SK-MEL-5 (cell line): Measurements from ENCODE around the gene ZNF579. TPM values are rescaled to one million over a fixed set of nuclear protein-coding genes. Genes with fewer than 3 reads are reported as not detected.
A peak's percentile ranks its signal among the peaks of the same experiment; 100 is the strongest.

ENCODE experiments used
- DNase-seq: peaks from one replicate; pipeline ENCODE4 v3.0.0-alpha.2; 2016; ENCODE audit warnings: low read depth, low spot score
- in situ Hi-C: cut with HindIII; loops from 2 replicates; pipeline ENCODE4 v1.10.0; 2016; ENCODE audit warnings: low sequenced_read_pairs, high pct_unique_total_duplicates, low pct_unique_long_range_greater_than_20kb
- total RNA-seq: library from RNA; depleted of rRNA; stranded (reverse); fragments of >200 nt; shearing (Covaris generic); gene quantifications from 2 replicates; pipeline ENCODE4 v1.2.3, GENCODE V29; 2014

Gene ZNF579
- total RNA-seq, 1 experiment from 2014 or later: 2.4 TPM

DNA sequence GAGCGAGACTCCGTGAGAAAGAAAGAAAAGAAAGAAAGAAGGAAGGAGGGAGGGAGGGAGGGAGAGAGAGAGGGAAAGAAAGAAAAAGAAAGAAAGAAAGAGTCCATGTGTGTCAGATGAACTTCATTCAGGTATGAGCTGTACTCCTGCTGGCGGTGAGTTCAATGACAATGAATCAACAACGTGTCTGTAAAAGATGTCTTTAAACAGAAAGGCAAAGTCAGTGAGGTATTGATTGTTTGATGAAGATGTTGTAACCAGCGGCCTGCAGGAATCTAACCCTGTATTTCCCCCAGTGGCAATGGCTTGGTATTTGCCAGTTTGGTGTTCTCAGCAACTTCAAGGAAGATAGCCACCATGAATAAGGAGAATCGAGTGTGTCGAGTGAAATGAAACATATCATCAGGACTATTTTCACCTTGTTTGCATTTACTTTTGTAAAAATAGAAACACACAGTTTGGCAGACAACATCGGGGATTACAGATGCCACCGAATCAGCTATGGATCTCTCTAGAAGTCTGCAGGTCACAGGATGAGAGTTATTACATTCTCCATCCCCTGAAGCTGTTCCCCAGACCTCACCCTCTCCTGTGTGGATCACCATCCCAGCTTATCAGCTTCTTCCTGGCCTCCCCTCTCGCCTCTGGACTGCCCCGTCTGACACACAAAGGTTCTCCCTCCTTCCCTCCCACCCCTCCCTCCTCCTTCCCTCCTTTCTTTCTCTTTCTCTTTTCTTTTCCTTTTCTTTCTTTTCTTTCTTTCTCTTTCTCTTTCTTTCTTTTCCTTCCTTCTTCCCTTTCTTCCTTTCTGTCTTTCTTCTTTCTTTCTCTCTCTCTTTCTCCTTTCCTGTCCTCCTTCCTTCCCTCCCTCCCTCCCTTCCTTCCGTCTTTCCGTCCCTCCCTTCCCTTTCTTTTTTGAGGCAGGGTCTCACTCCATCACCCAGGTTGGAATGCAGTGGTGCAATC, 27.1 kb downstream of the ZNF579 start:
- in situ Hi-C loops: no loop called here
- no peak for DNase-seq

- peak; percentile 9 for DNase-seq
- in situ Hi-C loops: no loop called here
Measured at GRCh38 chr19:55552620-55553019, 28.0 kb downstream of the ZNF579 start.

DNA sequence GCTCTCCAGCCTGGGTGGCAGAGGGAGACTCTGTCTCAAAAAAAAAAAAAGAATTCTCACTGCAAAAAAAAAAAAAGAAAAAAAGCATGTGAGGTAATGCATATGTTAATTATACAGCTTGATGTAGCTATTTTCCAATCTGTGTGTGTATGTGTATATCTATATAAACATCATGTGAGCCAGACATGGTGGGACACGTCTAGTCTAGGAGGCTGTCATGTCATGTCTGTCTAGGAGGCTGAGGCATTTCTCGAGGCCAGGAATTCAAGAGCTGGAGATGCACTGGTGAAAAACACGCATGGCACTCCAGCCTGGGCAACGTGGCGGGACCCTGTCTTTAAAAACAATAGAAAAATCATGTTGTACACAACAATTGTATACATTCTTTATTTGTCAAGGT, 28.4 kb downstream of the ZNF579 start:
- no peak for DNase-seq
- in situ Hi-C loops: no loop called here

DNA sequence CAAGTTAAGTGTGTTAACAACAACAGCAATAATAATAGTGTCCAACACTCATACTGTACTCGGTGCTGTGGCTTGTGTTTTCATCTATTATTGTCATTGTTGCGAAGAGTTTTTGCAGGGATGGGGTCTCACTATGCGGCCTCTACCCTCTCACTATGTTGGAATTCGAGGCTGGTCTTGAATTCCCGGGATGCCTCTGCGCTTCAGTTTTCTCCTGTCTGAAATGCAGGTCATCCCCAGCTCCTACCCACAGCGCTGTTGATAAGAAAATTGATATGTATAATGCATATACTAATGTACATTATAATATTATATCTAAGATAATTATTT, 30.4 kb downstream of the ZNF579 start:
- no peak for DNase-seq
- in situ Hi-C loops: no loop called here

GRCh38 chr19:55549500-55550320, 30.9 kb downstream of the ZNF579 start:
- in situ Hi-C loops: no loop called here
- DNase-seq: no peak

GRCh38 chr19:55546822-55547614, 33.6 kb downstream of the ZNF579 start:
- peak; percentile 17 for DNase-seq
- in situ Hi-C loops: no loop called here

- in situ Hi-C loops: no loop called here
- DNase-seq: no peak
Measured at GRCh38 chr19:55546011-55546410, 34.6 kb downstream of the ZNF579 start.

DNA sequence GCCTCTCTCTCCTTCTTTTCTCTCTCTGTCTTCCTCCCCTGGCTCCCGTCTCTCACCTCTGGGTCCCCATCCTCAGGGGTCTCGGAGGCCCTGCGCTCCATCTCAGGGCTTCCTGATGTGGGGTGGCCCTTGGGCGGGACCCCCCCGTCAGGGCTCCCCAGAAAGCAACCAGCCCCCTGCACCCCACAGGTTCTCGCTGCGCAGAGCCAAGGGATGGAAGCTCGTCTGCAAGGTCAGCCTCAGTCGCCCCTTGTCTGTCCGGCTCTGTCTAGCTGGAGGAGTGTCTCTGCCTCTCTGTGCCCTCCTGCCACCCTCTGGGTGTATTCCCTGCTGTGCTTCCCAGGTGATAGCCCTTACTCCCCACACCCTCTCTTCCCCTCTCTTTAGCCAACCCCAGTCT, 35.2 kb downstream of the ZNF579 start, which contains the start of gene SBK3:
Gene SBK3 (minus strand): TSS at position 101 of the 400 bp plus-strand sequence. CDS start 0 bp downstream, at position 101.
- in situ Hi-C loops: no loop called here
- DNase-seq: no peak

DNA sequence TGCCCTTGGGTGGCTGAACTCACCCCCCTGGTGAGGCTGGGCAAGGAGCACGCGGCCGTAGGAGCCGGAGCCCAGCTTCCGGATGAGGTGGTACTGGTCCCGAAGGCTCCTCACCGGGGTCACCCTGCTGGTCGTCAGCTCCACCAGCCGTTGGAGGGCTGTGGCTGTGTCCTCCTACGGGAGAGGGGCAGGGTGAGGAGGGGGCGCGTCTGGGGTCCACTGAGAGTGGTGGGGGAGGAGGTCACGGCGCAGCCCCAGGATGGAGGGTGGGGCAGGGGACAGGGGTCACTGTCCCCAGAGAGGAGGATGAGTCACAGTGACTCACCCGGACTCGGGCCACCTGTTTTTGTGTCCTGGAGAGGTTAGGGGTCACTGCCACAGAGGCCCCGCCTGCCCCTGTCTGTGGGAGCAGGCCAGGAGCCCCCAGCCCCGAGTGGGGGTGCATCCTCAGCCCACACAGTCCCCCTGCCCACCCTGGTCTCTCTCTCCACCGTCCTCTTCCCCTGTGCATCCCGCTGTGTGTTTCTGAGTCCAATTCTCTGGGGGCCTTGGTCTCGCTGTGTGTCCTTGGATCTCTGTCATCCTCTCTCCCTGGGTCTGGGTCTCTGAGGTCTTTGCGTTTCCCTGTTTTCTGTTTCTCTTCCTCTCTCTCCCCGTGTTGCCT, 35.7 kb downstream of the ZNF579 start:
- DNase-seq: no peak
- in situ Hi-C loops: no loop called here

DNA sequence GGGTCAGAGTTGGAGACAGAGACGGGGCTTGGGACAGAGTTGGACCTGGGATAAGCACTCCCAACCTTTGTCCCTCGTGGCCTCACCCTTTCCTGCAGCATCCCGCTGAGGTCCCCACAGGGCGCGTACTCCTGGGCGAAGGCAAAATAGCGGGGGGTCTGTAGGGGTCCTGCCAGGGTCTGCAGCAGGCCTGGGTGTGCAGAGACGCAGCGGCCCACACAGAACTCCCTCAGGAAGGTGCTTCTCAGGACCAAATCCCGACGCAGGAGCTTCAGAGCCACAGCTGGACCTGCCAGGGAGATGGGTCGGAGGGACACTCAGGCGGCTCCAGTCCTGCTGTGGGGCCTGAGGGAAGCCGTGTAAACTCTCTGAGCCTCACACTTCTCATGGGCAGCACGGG, 36.6 kb downstream of the ZNF579 start:
- in situ Hi-C loops: no loop called here
- no peak for DNase-seq

DNA sequence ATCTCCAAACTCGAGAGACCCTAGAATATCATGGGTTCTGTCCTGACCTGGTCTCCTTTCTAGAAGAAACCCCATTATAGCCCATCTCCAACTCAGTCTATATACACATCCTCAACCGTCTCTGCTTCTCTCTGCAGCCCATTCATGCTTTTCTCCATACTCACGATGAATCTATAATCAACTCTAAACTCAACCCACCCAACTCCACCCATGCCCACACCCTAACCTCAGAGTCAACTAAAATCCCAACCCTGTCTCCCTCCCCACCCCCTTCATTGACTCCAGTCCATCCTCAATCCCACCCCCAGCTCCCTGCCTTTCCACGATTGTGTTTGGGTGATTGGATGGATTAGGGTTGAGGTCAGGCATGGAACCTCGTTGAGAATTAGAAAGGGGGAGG, 37.1 kb downstream of the ZNF579 start:
- no peak for DNase-seq
- in situ Hi-C loops: no loop called here

GRCh38 chr19:55542292-55542855, 38.3 kb downstream of the ZNF579 start:
- in situ Hi-C loops: no loop called here
- no peak for DNase-seq

DNA sequence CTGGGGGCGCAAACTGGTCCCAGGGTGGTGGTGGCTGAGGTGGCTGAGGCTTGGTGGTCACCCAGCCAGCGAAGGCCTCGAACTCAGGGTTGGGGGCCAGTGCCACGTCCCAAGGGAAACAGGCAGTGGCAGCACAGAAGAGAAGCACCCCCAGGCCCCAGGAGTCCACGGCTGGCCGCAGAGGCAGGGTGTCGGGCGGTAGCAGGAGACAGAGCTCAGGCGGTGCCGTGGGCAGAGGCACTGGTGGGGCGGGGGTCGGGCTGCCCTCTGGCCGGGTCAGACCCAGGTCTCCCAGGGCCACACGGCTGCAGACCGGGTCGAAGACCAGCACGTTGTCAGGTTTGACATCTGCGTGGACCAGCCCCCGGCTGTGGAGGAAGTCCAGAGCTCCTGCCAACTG, 39.6 kb downstream of the ZNF579 start:
- in situ Hi-C loops: no loop called here
- no peak for DNase-seq

DNA sequence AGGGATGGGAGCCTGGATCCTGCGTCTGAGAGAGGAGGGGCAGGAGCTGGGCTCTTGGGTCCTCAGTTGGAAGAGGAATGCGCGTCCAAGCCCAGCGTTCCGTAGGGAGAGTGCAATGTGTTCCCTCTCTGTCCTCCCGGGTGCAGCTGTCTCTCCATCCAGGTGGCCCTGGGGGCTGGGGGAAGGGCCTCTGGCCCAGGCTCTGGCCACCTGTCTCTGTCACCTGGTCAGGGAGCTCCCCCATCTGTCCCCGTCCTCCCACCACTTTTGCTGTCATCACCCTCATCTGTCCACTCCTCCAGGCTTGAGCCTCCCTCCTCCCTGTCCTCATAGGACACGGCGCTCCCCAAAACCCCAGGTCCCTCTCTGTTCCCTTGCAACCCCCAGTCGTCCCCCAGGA, 40.0 kb downstream of the ZNF579 start:
- in situ Hi-C loops: no loop called here
- DNase-seq: no peak

DNA sequence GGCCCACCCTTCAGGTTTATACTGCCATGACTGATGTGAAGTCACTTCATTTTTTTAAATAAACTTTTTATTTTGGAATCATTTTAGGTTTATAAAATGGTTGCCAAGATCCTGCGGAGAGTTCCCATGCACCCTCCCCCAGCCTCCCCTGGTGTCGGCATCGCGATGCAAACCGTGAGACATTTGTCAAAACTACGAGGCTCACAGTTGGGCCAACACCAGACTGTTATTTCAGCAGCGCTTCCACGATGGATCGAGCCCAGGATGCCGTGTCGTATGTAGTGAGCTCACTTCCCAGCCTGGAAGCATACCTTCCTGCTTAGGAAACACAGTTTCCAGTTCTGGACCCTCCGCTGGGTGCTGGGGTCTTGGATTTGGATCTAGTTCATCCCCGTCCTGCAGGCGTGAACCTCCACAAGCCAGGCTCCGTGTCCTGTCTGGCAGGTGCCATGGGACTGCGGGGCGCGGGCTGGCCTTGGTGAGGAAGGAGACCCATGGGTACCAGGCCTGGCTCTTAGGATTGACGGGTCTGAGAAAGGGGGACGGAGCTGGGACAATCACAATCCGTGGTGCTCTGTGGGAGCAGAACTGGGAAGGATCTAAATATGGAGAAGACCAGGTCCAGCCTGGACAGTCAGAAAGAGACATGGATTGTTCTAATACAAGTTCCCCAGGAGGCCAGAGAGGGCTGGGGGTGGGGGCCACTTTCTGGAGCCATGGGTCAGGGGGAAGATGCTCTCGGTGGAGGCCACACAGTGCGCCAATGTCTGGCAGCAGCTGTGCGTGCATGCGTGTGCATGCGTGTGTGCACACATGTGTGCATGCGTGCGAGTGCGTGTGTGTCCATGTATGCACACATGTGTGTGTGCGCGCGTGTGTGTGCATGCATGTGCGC, 41.3 kb downstream of the ZNF579 start:
- no peak for DNase-seq
- in situ Hi-C loops: no loop called here

DNA sequence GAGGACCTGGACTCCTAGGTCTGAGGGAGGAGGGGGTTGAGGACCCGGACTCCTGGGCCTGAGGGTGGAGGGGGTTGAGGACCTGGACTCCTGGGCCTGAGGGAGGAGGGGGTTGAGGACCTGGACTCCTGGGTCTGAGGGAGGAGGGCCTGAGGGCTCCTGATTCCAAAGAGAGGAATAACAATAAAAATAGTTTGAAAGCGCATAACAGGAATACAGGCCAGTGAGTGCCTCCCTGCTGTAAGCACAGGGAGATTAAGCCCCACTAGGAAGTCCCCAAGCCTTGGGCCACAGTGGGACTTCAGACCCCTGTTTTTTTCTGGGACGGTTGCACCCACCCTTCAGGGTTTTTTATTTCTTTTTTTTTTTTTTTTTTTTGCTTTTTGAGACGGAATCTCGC, 42.5 kb downstream of the ZNF579 start:
- no peak for DNase-seq
- in situ Hi-C loops: no loop called here
